Measurements from ENCODE around the gene MNX1. TPM values are rescaled to one million over a fixed set of nuclear protein-coding genes. Genes with fewer than 3 reads are reported as not detected.

MNX1 gene
- total and polyA plus RNA-seq, 9 of the 15 experiments (the other 6 are each of a cell fraction or from before 2014, with no cell fraction given), result 0.15 to 8.0 (median 1.4) TPM

DNA sequence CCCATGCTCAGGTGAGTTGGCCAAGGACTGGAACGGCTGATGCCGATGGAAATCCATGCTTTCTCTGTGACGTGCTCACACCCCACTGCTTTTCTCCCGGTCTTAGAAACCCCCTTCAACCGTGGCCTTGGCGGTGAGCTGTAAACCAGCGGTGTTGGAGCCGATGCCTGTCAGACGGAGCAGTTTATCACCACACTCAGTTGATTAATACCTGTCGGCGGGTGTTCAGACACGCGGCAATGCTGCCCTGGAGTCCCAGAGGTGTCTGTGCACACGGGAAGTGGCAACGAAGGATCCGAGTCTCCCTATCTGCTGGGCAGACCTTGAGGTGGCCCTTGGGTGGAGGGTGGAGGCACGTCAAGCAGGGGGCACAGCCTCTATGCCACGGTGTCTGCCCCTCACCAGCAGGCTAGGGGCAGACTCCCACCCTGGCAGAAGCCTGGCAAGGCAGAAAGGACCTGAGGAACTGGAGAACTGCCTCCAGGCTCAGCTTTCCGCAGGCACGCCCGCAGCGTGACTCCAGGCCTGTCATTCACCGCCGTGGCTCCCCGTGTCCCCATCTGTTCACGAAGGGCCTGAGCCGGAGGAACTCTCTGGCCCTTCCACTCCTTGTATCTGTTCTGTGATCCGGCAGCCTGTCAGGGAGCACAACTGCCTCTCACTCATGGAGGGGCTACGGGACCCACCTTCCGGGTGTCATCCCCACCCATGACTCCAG is 34.6 kb upstream of the MNX1 start:
- Histone ChIP-seq H3K27ac (ENCODE audit: extremely low read depth, low read depth, low read length) (no peak overlapping the region), H2AFZ (ENCODE audit: low read depth, low read length) (no peak overlapping the region), H3K4me2 (ENCODE audit: insufficient read depth, low read length) (no peak overlapping the region; the same call in 1 of the 2 replicates), H3K4me1 (replicated peaks in 1 of 2; ENCODE audit: control insufficient read depth in 2 of 2, insufficient read depth in 2 of 2, low read length in 2 of 2) (peaks cover 10 to 17% of the 10 kb centered on the region in 2 experiments; a peak in 4 of 5 replicates), H4K20me1 (replicated peaks; ENCODE audit: control insufficient read depth, insufficient read depth, low read length) (peaks cover 9% of the 10 kb centered on the region; the same call in 1 of the 2 replicates), H3K79me2 (ENCODE audit: control insufficient read depth, insufficient read depth, low read length) (no peaks in the 10 kb centered on the region), H3K27me3 (ENCODE audit: control insufficient read depth in 2 of 2, insufficient read depth in 2 of 2, low read length in 2 of 2) (peaks cover 79 to 89% of the 10 kb centered on the region in 2 experiments), H3K4me3 (no peak overlapping the region), H3K36me3 (ENCODE audit: control insufficient read depth, insufficient read depth, low read length) (no peaks in the 10 kb centered on the region), H3K9ac (ENCODE audit: insufficient read depth in 1 of 2, low read depth in 2 of 2, low read length in 2 of 2) (peak overlapping the region in 1 of 2 experiments; percentile 2; a peak in 1 of 4 replicates), H3K9me3 (replicated peaks; ENCODE audit: control insufficient read depth, insufficient read depth, low read depth, low read length) (no peaks in the 10 kb centered on the region), H3K9me1 (ENCODE audit: control insufficient read depth, insufficient read depth, low read length) (peaks cover 3% of the 10 kb centered on the region)
- BruUV-seq (replicated peaks), result no TSS peak
- in situ Hi-C loops (cut with MboI) (no loop called here), intact Hi-C loops (cut with micrococcal nuclease) (no loop called here)
- FAIRE-seq (no peak), DNase-seq (ENCODE audit: extremely low read depth in 1 of 4, low spot score in 3 of 4) (peak in 1 of 4 experiments; percentile 11), ATAC-seq (no peak)
- CTCF ChIA-PET (ENCODE audit: low intra/inter-chr PET ratio), result no interaction called here
- 8% methylated on average over 30 of the region's 30 CpGs for WGBS (ENCODE audit: insufficient coverage, low coverage, missing lambda C conversion rate)
- POLR2A ChIA-PET, result interaction anchor here (0.7 to 1.6 kb wide), 5 partner anchors 13 to 95 kb away, joined by 3 to 4 read pairs (median 3); no protein-coding TSS in a partner anchor
- TF ChIP-seq CBFB (CRISPR knock-in tag; IDR thresholded peaks at IDR 0.05) (0 out of 2 replicates have a peak, but pooled peaks have one; percentile 43), MYBL2 (IDR thresholded peaks at IDR 0.05; ENCODE audit: low read depth) (no peak), MYBL2 (CRISPR knock-in tag; IDR thresholded peaks at IDR 0.05; ENCODE audit: borderline replicate concordance) (0 out of 2 replicates have a peak, but pooled peaks have one; percentile 39), MEIS2 (IDR thresholded peaks at IDR 0.05; ENCODE audit: partially characterized antibody) (peak; percentile 39), EZH2 (IDR thresholded peaks at IDR 0.05; ENCODE audit: borderline replicate concordance, low read depth, low read length) (peak; percentile 60), CC2D1A (IDR thresholded peaks at IDR 0.05) (no peak)
